Measurements from ENCODE around the gene C19orf12. TPM values are rescaled to one million over a fixed set of nuclear protein-coding genes. Genes with fewer than 3 reads are reported as not detected.

The C19orf12 gene
- total and polyA plus RNA-seq, 3 donors from 2014 or later: 20.8 to 40.5 (median 28.8) TPM

DNA sequence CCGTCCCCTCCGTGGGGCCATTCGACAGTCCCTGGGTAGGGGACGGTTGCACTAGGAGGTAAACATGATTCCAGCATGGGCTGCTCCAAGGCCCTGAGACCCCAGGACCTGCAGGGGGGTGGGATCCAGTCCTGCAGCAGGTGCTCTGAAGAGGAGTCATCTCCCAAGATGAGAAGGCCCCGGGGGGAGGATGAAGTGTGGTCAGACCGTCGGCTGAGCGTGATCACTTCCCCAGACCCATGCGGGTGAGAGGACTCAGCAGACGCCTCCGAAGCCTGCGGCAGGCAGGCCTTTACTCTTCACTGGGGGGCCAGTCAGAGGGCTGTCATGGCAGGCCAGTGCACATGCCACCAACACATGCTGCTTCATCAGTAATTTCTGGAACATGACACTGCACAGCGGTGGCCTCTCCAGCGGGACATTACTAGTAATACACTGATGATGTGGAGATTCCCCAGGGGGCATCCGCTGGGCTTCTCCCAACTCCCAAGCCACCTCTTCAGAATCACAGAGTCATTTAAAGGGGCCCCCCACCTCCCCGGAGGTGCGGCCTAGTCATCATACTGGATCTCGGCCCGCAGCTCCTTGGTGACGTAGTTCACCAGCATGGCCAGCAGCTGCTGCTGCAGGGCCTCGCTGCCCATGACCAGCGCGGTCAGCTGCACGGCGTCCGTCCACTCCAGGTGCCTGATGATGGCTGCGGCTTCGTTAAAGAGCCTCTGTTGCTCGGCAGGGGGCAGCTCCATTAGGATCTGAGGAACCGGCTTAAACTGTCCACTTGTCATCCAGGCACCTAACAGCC is 12.7 kb downstream of the C19orf12 start:
- no peak for DNase-seq
- intact Hi-C loops (cut with DNase I; ENCODE audit: low total_unique reads): no loop called here
- TF ChIP-seq POLR2A (IDR thresholded peaks at IDR 0.05): no peak
- TF ChIP-seq, protein P1, sequence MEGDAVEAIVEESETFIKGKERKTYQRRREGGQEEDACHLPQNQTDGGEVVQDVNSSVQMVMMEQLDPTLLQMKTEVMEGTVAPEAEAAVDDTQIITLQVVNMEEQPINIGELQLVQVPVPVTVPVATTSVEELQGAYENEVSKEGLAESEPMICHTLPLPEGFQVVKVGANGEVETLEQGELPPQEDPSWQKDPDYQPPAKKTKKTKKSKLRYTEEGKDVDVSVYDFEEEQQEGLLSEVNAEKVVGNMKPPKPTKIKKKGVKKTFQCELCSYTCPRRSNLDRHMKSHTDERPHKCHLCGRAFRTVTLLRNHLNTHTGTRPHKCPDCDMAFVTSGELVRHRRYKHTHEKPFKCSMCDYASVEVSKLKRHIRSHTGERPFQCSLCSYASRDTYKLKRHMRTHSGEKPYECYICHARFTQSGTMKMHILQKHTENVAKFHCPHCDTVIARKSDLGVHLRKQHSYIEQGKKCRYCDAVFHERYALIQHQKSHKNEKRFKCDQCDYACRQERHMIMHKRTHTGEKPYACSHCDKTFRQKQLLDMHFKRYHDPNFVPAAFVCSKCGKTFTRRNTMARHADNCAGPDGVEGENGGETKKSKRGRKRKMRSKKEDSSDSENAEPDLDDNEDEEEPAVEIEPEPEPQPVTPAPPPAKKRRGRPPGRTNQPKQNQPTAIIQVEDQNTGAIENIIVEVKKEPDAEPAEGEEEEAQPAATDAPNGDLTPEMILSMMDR (IDR thresholded peaks at IDR 0.05): no peak
- H3K36me3 ChIP-seq (ENCODE audit: low read depth, missing control alignments): no peaks in the 10 kb centered on the region
- WGBS, 2 donors: 86 to 88% methylated on average over 19 to 30 of the region's 30 CpGs
- H3K9me3 ChIP-seq: no peaks in the 10 kb centered on the region
- no peak overlapping the region for H3K4me3 ChIP-seq
- H3K27ac ChIP-seq: no peak overlapping the region
- H3K27me3 ChIP-seq: no peaks in the 10 kb centered on the region
- H3K4me1 ChIP-seq: peaks cover 18% of the 10 kb centered on the region

DNA sequence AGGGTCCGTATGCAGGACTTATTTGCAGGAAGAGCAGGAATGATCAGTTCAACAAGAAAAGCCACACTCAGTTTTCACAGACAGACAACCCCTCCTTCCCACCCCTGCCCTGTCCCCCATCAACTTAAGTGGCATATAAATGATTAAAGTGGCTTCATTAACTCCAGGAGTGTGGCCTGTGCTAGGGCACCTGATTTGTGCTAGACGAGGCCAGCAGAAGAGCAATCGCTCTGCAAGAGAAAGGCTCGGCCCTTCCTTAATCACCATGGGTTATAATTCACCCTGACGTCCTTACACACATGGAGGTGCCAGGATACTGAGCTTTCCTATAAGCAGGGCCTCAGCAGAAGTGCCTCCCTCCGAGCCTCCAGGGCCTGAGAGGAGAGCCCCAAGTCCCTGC is 14.6 kb downstream of the C19orf12 start:
- Histone ChIP-seq H3K9me3 (no peaks in the 10 kb centered on the region), H3K27ac (no peak overlapping the region), H3K36me3 (ENCODE audit: low read depth, missing control alignments) (no peaks in the 10 kb centered on the region), H3K4me1 (peaks cover under 1% of the 10 kb centered on the region), H3K4me3 (no peak overlapping the region), H3K27me3 (no peaks in the 10 kb centered on the region)
- no peak for DNase-seq
- 73 to 78% methylated on average over 5 to 6 of the region's 6 CpGs for WGBS, 2 donors
- no peak for TF ChIP-seq POLR2A (IDR thresholded peaks at IDR 0.05)
- TF ChIP-seq, protein P1 (IDR thresholded peaks at IDR 0.05): no peak
- intact Hi-C loops (cut with DNase I; ENCODE audit: low total_unique reads): no loop called here

DNA sequence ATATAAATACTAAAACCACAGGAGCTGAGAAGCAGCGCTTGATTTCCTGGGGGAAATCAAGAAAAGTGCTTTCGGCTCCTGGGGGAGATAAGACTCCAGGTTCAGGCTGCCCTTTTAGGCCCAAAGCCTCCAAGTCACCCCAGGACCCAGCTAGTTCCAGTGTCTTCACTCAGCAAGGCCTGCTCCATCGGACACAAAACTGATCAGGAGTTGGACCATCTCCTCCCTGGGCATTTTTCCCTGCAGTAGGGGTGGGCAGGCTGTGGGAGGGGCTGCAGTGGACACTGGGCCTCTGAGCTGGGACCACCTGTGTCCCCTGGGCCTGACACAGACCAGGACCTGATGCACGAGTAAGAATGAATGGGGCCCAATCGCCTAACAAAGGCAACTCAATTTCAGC is 15.2 kb downstream of the C19orf12 start:
- WGBS, 2 donors: 74 to 82% methylated on average over 3 to 5 of the region's 5 CpGs
- no peak for TF ChIP-seq POLR2A (IDR thresholded peaks at IDR 0.05)
- TF ChIP-seq, protein P1 (IDR thresholded peaks at IDR 0.05): no peak
- intact Hi-C loops (cut with DNase I; ENCODE audit: low total_unique reads): no loop called here

DNA sequence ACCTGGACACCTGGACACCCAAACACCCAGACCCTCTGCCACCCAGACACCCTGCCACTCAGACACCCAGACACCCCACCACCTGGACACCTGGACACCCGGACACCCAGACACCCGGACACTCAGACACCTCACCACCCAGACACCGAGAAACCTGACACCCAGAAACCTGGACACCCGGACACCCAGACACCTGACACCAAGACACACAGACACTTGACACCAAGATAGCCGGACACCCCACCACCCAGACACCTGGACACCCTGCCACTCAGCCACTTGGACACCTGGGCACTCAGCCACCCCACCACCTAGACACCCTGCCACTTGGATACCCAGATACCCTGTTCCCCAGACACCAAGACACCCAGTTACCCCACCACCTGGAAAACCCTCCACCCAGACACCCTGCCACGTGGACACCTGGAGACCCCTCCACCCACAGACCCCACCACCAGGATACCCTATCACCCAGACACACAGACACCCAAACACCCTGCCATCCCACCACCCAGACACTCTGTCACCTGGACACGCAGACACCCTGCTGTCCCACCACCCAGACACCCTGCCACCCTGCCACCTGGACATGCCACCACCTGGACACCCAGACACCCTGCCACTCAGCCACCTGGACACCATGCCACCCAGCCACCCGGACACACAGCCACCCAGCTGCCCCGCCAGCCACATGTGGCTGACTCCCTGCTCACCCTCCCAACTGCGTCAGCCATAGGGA is 17.4 kb downstream of the C19orf12 start:
- Histone ChIP-seq H3K9me3 (no peaks in the 10 kb centered on the region), H3K4me1 (peaks cover 6% of the 10 kb centered on the region), H3K36me3 (ENCODE audit: low read depth, missing control alignments) (no peaks in the 10 kb centered on the region), H3K27me3 (no peaks in the 10 kb centered on the region), H3K4me3 (no peak overlapping the region), H3K27ac (no peak overlapping the region)
- intact Hi-C loops (cut with DNase I; ENCODE audit: low total_unique reads): no loop called here
- DNase-seq: no peak
- no peak for TF ChIP-seq POLR2A (IDR thresholded peaks at IDR 0.05)
- WGBS, 2 donors: 93 to 98% methylated on average over 5 to 8 of the region's 10 CpGs

More for the DNA sequence above, 15.2 kb downstream of the C19orf12 start:
- H3K27ac ChIP-seq: no peak overlapping the region
- DNase-seq: no peak
- H3K36me3 ChIP-seq (ENCODE audit: low read depth, missing control alignments): no peaks in the 10 kb centered on the region
- H3K4me3 ChIP-seq: no peak overlapping the region
- no peaks in the 10 kb centered on the region for H3K9me3 ChIP-seq
- peaks cover 3% of the 10 kb centered on the region for H3K4me1 ChIP-seq
- H3K27me3 ChIP-seq: no peaks in the 10 kb centered on the region

DNA sequence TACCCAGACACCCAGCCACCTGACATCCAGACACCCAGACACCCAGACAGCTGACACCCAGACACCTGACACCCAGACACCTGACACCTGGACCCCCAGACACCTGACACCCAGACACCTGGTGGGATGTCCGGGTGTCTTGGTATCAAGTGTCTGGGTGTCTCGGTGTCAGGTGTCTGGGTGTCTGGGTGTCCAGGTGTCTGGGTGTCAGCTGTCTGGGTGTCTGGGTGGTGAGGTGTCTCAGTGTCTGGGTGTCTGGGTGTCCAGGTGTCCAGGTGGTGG is 18.6 kb downstream of the C19orf12 start:
- peaks cover 6% of the 10 kb centered on the region for H3K4me1 ChIP-seq
- no peak for DNase-seq
- WGBS, 2 donors: 50% methylated on average over 2 of the region's 2 CpGs; no CpG with 5 or more reads in 1 of the 2 donors
- H3K27me3 ChIP-seq: no peaks in the 10 kb centered on the region
- H3K4me3 ChIP-seq: no peak overlapping the region
- no peaks in the 10 kb centered on the region for H3K9me3 ChIP-seq
- TF ChIP-seq POLR2A (IDR thresholded peaks at IDR 0.05): no peak
- TF ChIP-seq, protein P1 (IDR thresholded peaks at IDR 0.05): no peak
- H3K27ac ChIP-seq: no peak overlapping the region
- intact Hi-C loops (cut with DNase I; ENCODE audit: low total_unique reads): no loop called here
- no peaks in the 10 kb centered on the region for H3K36me3 ChIP-seq (ENCODE audit: low read depth, missing control alignments)

All from testis (tissue), 3 donors.